Measurements from ENCODE around the gene IL17REL.

Gene IL17REL

GRCh38 chr22:49961601-49962011, 51.0 kb downstream of the IL17REL start:
- Histone ChIP-seq H3K9ac (ENCODE audit: low read length) (peak overlapping the region; percentile 93), H3K4me1 (ENCODE audit: control insufficient read depth, insufficient read depth, low read length) (peaks cover 74% of the 10 kb centered on the region), H3K4me3 (ENCODE audit: low read length) (peak overlapping the region; percentile 95), H3K36me3 (ENCODE audit: control insufficient read depth, insufficient read depth, low read length) (peaks cover 13% of the 10 kb centered on the region), H3K27me3 (ENCODE audit: control insufficient read depth, insufficient read depth, low read length) (no peaks in the 10 kb centered on the region), H3K9me3 (ENCODE audit: control insufficient read depth, low read length) (no peaks in the 10 kb centered on the region)

DNA sequence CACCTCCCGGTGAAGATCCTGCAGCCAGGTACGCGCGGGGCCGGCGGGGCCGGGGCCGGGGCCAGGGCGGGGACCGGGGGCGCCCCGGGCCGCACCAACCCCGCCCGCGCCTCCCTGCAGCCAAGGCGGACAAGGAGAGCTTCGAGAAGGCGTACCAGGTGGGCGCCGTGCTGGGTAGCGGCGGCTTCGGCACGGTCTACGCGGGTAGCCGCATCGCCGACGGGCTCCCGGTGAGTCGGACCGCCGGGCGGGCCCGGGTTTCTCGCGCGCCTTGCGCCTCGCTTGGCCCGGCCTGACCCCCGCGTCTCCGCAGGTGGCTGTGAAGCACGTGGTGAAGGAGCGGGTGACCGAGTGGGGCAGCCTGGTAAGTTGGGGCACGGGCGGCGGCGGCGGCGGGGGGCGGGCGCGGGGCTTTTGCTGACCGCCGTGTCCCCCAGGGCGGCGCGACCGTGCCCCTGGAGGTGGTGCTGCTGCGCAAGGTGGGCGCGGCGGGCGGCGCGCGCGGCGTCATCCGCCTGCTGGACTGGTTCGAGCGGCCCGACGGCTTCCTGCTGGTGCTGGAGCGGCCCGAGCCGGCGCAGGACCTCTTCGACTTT, 51.5 kb downstream of the IL17REL start:
- H3K4me3 ChIP-seq (ENCODE audit: low read length) = peak overlapping the region; percentile 95
- H3K9ac ChIP-seq (ENCODE audit: low read length) = peak overlapping the region; percentile 93
- H3K9me3 ChIP-seq (ENCODE audit: control insufficient read depth, low read length) = no peaks in the 10 kb centered on the region
- H3K4me1 ChIP-seq (ENCODE audit: control insufficient read depth, insufficient read depth, low read length) = peaks cover 74% of the 10 kb centered on the region
- no peaks in the 10 kb centered on the region for H3K27me3 ChIP-seq (ENCODE audit: control insufficient read depth, insufficient read depth, low read length)
- H3K36me3 ChIP-seq (ENCODE audit: control insufficient read depth, insufficient read depth, low read length) = peaks cover 13% of the 10 kb centered on the region

DNA sequence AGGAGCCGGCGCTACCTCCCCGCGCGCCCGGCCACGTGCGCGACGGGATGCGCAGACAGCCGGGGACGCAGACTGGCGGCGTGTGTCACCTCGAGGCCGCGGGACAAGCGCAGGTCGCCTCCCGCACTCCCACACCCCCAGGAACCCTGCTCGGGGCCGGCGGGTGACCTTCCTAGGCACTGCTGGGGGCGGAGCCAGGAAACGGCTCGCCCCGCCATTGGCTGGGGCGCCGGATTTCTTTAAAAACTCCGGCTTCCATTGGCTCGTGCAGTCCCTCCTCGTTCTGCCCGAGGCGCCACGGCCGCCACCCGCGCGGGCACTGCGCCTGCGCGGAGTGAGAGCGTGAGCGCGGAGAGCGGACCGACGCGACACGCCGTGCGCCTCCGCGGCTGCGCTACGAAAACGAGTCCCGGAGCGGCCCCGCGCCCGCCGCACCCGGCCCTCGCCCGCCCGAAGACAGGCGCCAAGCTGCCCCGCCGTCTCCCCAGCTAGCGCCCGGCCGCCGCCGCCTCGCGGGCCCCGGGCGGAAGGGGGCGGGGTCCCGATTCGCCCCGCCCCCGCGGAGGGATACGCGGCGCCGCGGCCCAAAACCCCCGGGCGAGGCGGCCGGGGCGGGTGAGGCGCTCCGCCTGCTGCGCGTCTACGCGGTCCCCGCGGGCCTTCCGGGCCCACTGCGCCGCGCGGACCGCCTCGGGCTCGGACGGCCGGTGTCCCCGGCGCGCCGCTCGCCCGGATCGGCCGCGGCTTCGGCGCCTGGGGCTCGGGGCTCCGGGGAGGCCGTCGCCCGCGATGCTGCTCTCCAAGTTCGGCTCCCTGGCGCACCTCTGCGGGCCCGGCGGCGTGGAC, 52.2 kb downstream of the IL17REL start, which contains the start of gene PIM3:
TSS of gene PIM3 (plus strand) at position 614 of the 846 bp plus-strand sequence. CDS start at position 790, 176 bp downstream.
- no peaks in the 10 kb centered on the region for H3K27me3 ChIP-seq (ENCODE audit: control insufficient read depth, insufficient read depth, low read length)
- H3K4me3 ChIP-seq (ENCODE audit: low read length) = peak within 1 kb of the TSS; percentile 95
- H3K4me1 ChIP-seq (ENCODE audit: control insufficient read depth, insufficient read depth, low read length) = peaks cover 74% of the 10 kb centered on the region
- no peaks in the 10 kb centered on the region for H3K9me3 ChIP-seq (ENCODE audit: control insufficient read depth, low read length)
- peaks cover 13% of the 10 kb centered on the region for H3K36me3 ChIP-seq (ENCODE audit: control insufficient read depth, insufficient read depth, low read length)
- H3K9ac ChIP-seq (ENCODE audit: low read length) = peak within 1 kb of the TSS; percentile 93

DNA sequence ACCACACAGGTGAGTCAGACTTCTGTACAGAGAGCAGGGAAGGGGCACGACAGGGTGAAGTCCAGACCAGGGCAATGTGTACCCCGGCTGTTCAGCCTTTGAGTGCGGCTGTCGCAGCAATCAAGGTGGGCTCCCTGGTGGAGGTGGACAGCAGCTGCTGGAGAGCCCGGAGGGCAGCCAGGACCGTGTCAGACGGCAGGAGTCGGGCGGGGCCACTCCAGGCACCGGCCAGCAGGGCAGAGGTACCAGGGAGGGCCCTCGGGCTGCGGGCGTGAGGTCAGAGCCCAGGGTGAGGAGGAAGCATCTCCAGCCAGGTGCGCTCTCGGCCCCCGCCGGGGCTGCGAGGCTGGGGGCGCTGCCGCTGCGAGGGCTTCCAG, 52.8 kb downstream of the IL17REL start:
- Histone ChIP-seq H3K27me3 (ENCODE audit: control insufficient read depth, insufficient read depth, low read length) (no peaks in the 10 kb centered on the region), H3K4me3 (ENCODE audit: low read length) (peak overlapping the region; percentile 69), H3K4me1 (ENCODE audit: control insufficient read depth, insufficient read depth, low read length) (peaks cover 72% of the 10 kb centered on the region), H3K9ac (ENCODE audit: low read length) (peak overlapping the region; percentile 89), H3K9me3 (ENCODE audit: control insufficient read depth, low read length) (no peaks in the 10 kb centered on the region), H3K36me3 (ENCODE audit: control insufficient read depth, insufficient read depth, low read length) (peaks cover 13% of the 10 kb centered on the region)

- Histone ChIP-seq H3K36me3 (ENCODE audit: control insufficient read depth, insufficient read depth, low read length) (peaks cover 13% of the 10 kb centered on the region), H3K9ac (ENCODE audit: low read length) (peak overlapping the region; percentile 89), H3K4me1 (ENCODE audit: control insufficient read depth, insufficient read depth, low read length) (peaks cover 72% of the 10 kb centered on the region), H3K9me3 (ENCODE audit: control insufficient read depth, low read length) (no peaks in the 10 kb centered on the region), H3K27me3 (ENCODE audit: control insufficient read depth, insufficient read depth, low read length) (no peaks in the 10 kb centered on the region), H3K4me3 (ENCODE audit: low read length) (peak overlapping the region; percentile 69)
Measured at GRCh38 chr22:49958931-49959781, 53.4 kb downstream of the IL17REL start.

GRCh38 chr22:49958366-49958921, 54.1 kb downstream of the IL17REL start:
- Histone ChIP-seq H3K27me3 (ENCODE audit: control insufficient read depth, insufficient read depth, low read length) (no peaks in the 10 kb centered on the region), H3K9me3 (ENCODE audit: control insufficient read depth, low read length) (no peaks in the 10 kb centered on the region), H3K9ac (ENCODE audit: low read length) (peak overlapping the region; percentile 89), H3K36me3 (ENCODE audit: control insufficient read depth, insufficient read depth, low read length) (peaks cover 10% of the 10 kb centered on the region), H3K4me3 (ENCODE audit: low read length) (no peak overlapping the region), H3K4me1 (ENCODE audit: control insufficient read depth, insufficient read depth, low read length) (peaks cover 72% of the 10 kb centered on the region)

- no peaks in the 10 kb centered on the region for H3K9me3 ChIP-seq (ENCODE audit: control insufficient read depth, low read length)
- H3K9ac ChIP-seq (ENCODE audit: low read length) = no peak overlapping the region
- peaks cover 73% of the 10 kb centered on the region for H3K4me1 ChIP-seq (ENCODE audit: control insufficient read depth, insufficient read depth, low read length)
- no peaks in the 10 kb centered on the region for H3K27me3 ChIP-seq (ENCODE audit: control insufficient read depth, insufficient read depth, low read length)
- no peak overlapping the region for H3K4me3 ChIP-seq (ENCODE audit: low read length)
- H3K36me3 ChIP-seq (ENCODE audit: control insufficient read depth, insufficient read depth, low read length) = peaks cover 5% of the 10 kb centered on the region
Measured at GRCh38 chr22:49957826-49958365, 54.7 kb downstream of the IL17REL start.

DNA sequence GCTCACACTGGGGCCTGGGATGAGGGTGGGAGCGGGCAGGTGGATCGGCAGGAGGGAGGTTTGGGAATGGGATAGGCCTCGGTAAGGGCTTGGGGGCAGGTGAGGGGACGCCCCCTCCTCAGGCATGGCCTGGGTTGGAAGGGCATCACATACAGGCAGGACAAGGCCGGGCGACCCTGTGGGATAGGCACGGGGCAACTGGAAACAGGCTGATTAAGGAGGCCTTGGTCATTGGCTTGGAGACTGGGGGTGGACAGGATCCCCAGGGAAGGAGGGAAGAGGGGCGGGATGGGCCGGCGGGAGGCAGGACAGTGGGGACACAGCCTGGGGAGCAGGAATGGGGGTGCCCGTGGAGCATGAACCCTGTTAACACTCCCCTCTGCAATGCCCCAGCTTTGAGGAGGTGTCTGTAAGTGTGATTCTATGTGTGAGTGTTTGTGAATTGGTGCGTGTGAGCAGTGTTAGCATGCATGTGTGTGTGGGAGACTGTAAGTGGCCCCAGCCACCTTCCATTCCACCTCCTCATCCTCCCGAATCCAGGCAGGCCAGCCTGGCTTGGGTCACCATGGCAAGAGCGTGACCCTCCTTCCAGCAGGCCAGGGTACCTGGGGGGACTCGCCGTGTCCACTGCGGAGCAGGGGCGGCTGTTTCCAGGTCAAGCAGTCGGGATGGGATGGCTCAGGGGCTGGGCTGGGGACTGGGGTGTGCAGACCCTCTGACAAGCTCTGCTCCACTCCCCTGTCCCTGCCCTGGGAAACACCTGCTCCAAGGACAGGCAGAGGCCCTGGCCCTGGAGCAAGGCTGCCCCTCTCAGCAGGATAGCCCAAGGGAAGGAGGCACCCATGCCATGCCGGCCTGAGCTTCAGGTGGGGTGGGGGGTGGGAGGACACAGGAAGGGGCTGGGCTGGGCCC, 55.4 kb downstream of the IL17REL start:
- Histone ChIP-seq H3K4me3 (ENCODE audit: low read length) (no peak overlapping the region), H3K27me3 (ENCODE audit: control insufficient read depth, insufficient read depth, low read length) (no peaks in the 10 kb centered on the region), H3K9ac (ENCODE audit: low read length) (no peak overlapping the region), H3K9me3 (ENCODE audit: control insufficient read depth, low read length) (no peaks in the 10 kb centered on the region), H3K36me3 (ENCODE audit: control insufficient read depth, insufficient read depth, low read length) (no peaks in the 10 kb centered on the region), H3K4me1 (ENCODE audit: control insufficient read depth, insufficient read depth, low read length) (peaks cover 76% of the 10 kb centered on the region)

DNA sequence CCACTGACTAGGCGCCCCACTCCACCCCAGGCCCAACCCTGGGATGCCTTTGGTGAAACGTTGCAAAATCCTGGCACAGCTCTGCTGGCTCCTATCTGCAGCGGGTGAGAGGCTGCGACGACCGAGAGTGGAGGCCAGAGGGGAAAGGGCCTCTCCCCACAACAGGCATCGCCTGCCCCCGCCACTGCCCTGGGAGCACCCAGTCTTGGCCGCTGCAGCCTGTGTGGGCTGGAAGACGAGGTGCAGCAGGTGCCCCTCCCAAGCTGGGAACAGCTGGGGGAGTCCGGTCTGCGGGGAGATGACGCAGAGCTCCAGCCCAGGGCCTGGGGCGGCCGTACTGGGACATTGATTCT, 56.2 kb downstream of the IL17REL start:
- no peaks in the 10 kb centered on the region for H3K36me3 ChIP-seq (ENCODE audit: control insufficient read depth, insufficient read depth, low read length)
- H3K9ac ChIP-seq (ENCODE audit: low read length) = no peak overlapping the region
- peaks cover 84% of the 10 kb centered on the region for H3K4me1 ChIP-seq (ENCODE audit: control insufficient read depth, insufficient read depth, low read length)
- H3K4me3 ChIP-seq (ENCODE audit: low read length) = no peak overlapping the region
- H3K27me3 ChIP-seq (ENCODE audit: control insufficient read depth, insufficient read depth, low read length) = no peaks in the 10 kb centered on the region
- H3K9me3 ChIP-seq (ENCODE audit: control insufficient read depth, low read length) = no peaks in the 10 kb centered on the region

DNA sequence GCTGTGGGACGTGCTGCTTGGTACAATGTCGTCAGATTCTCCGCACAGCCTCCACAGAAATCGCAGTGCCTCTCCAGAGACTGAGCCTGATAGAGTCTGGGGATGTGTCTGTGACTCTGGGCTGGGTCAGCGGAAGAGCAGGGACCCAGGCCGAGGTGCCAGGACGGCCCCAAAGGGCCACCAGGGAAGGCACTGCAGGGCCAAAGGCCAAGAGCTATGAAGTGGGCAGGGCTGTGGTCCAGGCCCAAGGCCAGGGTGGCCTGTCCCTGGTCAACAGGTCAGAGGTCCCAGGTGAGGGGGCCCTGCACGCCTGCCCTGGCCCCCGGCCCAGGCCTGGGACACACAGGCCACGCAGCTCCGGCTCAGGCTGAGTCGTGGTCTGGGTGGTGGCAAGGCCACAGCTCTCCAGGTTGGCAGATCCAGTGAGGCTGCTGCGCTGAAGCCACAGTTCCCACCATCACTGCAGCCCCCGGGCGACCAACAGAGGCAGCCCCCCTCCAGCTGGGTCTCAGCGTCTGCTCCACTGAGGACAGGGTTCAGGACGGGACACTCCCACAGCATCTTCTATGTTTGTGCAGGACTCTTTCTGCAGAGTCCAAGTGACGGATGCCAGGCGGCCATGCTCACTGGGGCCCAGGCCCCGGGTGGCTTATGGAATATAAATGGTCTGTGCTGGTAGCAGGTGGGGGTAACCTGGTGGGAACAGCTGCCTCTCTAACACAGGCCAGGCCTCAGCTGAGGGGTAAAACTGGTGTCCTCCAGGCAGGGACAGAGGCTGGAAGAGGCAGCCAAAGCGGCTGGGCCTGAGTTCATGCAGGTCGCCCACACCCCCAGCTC, 56.8 kb downstream of the IL17REL start:
- Histone ChIP-seq H3K9ac (ENCODE audit: low read length) (peak overlapping the region; percentile 8), H3K27me3 (ENCODE audit: control insufficient read depth, insufficient read depth, low read length) (no peaks in the 10 kb centered on the region), H3K9me3 (ENCODE audit: control insufficient read depth, low read length) (no peaks in the 10 kb centered on the region), H3K36me3 (ENCODE audit: control insufficient read depth, insufficient read depth, low read length) (no peaks in the 10 kb centered on the region), H3K4me1 (ENCODE audit: control insufficient read depth, insufficient read depth, low read length) (peaks cover 89% of the 10 kb centered on the region), H3K4me3 (ENCODE audit: low read length) (no peak overlapping the region)
